COR-L47 (cell line): ENCODE data around the gene ABR.
"Not testable (repeated sequence)": the region's sequence is repeated elsewhere in the genome, so short reads cannot be mapped to it uniquely, and the experiment has no call there.

Source experiments
- DNase-seq: peaks from one replicate; lab custom pipeline; 2025; lab: John Stamatoyannopoulos, UW

The ABR gene

DNA sequence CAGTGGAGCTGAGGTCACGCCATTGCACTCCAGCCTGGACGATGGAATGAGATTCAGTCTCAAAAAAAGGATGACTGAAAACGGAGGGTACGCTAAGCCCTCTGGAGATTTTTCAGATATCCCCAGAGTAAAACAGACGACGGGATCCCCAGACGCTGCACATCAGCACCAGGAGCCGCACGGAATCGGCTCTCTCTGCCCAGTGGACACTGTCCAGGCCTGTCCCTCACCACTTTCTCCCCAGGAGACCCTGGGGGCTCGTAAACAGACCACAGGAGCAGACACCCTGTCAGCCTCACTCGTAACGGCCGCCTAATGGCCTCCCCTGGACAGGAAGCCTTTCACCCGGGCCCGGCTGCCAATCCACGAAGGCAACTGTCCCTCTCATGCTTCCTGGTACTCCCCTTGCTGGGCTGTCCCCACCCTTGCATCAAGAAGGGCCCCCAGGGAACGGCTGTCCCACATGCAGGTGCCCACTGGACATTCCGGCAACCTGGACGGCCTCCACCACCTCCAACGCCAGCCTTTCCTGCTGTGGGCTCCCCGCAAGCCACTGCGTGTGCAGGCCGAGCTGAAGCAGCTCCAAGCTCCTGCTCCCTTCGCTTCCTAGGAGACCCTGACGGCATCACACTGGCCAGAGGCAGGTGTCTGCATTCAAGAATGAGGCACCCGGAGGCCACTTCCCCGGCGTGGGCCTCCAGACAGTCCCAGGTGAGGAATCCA lies 108.5 kb downstream of the ABR start:
- no peak for DNase-seq

DNA sequence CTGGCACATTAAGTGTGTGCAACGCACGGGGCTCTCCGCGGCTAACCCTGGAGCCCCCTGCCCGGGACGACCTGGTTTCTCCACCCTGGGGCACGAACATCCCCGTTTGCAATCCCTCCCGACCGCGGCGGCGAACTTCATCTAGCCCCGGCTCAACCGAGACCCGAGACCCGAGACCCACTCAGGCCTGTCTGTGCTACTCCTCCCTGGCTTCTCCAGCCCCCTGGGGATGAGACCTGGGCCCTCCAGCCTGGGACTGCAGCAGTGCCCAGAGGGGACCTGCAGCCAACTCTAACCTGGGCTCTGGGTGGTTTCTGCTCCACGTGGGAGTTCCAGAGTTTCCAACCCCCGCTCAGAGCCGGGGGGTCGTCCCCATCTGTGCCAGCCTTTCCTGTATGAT lies 109.4 kb downstream of the ABR start:
- DNase-seq: no peak

DNA sequence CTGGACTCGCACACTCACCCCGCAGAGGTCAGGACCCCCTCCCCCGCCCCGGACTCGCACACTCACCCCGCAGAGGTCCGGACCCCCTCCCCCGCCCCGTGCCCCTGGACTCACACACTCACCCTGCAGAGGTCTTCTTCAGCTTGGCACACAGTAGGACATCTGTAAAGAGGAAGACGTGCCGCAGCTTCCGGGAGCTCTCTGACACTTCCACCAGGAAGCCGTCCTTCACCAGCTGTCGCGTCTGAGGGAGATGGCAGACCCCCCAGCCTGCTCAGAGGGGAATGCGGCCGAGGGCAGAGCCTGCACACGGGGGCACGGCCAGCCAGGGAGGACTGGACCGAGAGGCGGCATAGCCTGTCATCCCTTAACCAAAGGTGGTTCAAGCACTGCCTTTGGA lies 109.9 kb downstream of the ABR start:
- DNase-seq: no peak

DNA sequence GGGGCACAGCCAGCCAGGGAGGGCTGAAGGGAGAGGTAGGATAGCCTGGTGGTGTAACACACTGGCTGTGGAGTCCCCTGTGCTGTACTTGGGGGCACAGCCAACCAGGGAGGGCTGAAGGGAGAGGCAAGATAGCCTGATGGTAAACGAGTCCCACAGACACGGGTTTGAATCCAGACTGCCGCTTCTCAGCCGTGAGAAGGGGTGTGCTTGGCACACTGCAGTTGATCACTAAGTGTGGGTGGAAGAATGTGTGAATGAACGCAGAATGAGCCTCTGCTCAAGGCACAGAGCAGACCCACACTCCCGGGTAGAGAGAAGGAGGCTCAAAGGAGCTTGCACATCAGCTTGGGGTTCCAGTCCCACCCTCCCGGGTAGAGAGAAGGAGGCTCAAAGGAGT lies 111.4 kb downstream of the ABR start:
- DNase-seq: no peak

DNA sequence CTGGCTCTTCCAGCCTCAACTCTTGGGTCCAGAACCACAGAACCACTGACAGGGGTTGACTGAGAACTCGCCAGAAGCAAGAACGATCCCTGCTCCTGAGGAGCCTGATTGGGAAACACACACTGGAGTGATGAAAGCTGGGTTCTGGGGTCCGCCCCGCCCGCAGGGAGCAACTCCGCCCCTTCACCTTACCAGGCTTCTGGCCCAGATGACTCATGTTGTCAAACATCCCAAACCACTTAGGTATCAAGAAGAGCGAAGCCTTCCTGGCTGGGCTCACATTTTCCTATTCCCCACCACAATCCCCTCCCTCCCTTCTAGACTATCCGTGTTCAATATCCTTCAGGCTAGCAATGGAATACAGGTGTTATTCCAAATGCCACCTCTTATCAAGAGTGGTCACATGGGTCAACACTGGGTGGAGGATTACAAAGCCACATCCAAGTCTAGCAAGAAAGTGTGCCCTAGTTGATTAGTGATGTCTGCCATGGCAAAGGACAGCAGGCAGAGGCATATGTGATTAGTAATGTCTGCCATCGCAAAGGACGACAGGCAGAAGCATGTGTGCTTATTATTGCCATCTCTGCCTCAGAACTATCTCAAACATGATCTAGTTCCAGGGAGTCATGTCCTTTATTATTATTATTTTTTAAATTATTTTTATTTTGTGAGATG lies 112.4 kb downstream of the ABR start:
- no peak for DNase-seq

DNA sequence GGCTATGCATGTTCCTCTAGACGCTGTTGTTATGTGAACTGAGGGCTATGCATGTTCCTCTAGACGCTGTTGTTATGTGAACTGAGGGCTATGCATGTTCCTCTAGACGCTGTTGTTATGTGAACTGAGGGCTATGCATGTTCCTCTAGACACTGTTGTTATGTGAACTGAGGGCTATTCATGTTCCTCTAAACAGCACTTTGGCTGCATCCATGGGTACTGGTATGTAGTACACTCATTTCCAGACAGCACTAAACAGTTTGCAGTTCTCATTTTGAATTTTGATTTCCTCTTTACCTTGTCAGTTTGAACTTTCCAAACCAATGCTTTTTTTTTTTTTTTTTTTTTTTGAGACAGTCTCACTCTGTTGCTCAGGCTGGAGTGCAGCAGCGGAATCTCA lies 114.4 kb downstream of the ABR start:
- DNase-seq: not testable (repeated sequence)

DNA sequence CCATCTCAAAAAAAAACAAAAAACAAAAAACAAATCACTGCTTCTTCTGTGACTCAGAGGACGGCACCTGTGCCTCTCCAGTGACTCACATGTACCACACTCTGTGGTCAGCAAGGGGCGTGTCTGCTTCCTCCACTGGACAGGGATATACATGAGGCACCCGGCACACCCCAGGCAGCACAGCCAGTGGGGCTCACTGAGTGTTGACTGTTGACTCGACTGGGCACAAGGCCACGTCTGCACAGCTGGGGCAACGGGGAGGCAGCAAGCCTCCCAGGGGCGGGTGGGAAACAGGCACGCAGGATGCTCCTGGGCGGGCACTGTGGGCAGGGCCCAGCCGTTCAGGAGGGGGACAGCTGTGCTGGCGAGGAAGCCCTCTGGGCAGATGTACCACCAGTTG lies 118.8 kb downstream of the ABR start:
- no peak for DNase-seq

DNA sequence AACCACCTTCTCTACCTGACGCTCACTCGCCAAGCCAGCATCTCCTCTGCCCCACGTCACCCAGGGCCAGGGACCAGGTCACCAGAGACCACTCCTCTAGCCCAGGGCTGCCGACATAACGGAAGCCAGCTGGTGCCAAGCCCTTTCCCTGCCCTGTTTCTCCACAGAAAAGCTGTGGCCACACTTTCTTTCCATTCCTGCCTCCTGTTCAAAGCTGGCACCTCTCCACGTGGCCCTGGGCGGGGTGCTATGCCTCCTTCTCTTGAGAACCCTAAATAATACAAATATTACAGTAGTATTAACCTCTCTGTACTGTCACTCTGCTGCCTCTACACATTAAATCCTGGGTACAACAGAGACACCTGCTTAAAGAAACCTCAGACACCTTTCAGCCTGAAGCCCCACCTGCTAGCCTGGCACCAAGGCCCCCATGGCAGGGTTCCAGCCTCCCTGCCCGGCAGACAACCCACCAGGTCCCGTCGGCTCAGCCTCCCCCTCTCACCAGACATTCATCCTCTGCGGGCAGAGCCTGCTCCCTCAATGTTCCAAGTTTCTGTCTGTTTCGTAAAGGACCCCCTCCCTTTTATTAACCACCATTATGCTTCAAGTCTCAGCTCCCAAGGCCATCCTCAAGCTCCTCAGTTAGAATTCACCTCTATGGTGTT lies 120.5 kb downstream of the ABR start:
- DNase-seq: no peak

DNA sequence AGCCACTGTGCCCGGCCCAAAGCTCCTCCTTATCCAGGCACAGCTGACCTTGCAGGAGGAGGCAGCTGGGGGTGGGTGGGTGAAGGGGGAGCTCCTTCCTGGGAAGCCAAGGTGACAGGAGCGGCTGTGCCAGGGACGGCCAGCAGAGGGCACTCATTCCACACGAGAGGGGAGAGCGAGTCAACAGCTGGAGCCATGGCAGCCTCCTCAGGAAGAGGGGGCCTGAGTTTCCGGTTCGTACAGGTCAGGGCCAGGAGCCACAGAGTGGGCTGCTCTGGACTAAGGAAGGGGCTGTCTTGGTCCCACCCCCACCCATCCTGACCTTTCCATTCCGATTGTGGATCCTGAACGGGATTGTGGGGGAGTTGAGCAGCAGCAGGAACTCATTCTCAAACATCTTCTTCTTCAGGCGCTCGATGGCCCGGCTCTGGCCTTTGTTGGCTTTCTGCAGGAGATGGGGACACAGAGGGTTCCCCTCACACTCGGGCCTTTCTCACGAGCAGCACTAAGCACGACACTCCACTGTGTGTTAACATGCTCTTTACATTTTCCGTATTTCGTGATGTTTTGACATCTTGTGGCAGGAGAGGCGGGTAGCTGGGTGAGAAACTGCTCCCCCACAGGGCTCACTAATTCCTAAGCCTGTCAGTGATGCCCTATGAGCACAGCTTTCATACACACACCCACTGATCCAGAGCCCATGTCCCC lies 121.2 kb downstream of the ABR start:
- no peak for DNase-seq

DNA sequence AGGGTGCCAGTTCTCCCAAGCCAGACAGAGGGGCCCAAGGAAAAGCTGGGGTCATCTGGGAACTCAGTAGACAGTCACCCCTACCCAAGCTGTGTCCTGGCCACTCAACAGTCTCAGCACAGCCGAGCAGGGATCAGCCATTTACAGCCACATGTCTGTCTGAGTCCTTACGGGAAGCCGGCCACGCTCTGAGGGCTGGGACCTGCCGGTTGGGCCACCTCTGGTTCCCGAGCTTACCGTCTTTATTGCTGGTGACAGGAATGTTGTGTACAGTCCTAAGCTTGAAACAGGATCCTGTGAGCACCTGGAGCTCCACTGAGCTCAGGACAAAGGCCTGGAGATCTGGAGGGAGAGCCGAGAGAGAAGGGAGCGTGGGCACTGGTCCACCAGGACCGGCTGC lies 123.0 kb downstream of the ABR start:
- no peak for DNase-seq

DNA sequence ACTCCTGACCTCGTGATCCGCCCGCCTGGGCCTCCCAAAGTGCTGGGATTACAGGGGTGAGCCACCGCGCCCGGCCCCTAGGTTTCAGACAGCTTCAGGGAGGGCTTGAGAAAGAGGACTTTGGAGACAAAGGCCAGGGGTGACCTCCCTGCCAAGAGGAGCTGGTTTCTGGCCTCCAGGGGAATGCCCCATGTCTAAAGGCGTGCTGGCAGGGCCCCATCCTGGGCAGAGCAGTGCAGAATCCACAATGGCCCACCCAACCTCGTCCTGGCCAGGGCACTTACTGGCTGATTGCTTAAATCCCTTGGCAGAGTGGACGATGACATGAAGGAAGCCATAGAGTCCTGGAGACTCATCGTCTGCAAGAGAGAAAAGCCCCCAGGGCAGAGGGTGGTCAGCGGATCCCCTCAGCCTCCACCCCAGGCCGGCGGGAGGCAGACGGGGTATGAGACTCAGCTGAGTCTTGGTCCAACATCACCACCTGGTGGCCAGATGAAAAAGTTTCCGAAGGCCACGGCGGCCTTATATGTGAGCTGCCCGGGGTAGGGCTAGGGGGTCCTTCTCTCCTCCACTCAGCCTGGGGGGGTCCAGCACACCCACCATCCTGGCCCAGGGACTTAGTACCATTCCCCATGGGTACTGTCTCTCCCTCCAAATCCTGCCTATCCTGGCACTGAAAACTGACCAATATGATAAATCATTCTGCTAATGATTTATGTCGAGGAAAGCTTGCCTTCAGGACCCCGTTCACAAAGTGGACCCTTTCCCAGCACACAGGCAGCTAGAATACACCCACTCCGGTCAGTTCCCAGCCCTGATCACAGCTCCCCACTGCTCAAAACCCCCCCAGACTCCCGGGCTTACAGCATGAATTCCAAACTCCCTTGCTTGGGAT lies 123.8 kb downstream of the ABR start:
- DNase-seq: no peak

DNA sequence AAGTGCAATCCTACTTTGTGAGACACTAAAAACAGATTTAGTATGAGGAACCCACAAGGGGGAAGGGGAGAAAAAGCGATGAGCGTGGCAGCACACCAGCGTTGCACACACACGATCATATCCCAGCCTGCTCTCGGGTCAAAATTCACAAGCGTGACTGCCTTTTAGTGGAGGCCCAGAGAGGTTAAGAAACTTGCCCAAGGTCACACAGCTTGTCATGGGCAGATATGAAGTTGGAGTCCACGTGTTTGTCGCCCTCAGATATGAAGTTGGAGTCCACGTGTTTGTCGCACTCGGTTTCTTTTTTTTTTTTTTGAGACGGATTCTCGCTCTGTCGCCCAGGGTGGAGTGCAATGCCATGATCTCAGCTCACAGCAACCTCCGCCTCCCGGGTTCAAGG lies 124.5 kb downstream of the ABR start:
- DNase-seq: no peak

DNA sequence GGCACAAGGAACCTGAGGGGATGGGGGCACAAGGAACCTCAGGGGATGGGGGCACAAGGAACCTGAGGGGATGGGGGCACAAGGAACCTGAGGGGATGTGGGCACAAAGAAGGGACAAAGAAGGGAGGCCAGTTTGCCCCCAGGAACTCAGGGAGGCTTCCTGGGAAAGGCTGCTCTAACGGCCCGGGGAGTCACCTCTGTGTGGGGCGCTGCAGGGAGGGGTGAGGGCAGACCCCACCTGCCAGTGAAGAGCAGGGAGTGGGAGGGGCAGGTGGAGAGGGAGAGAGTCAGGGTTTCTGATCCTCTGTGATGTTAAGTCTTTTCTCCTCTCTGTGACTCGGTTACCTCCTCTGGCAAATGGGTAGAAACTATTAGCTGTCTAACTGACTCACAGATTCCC lies 125.1 kb downstream of the ABR start:
- no peak for DNase-seq

DNA sequence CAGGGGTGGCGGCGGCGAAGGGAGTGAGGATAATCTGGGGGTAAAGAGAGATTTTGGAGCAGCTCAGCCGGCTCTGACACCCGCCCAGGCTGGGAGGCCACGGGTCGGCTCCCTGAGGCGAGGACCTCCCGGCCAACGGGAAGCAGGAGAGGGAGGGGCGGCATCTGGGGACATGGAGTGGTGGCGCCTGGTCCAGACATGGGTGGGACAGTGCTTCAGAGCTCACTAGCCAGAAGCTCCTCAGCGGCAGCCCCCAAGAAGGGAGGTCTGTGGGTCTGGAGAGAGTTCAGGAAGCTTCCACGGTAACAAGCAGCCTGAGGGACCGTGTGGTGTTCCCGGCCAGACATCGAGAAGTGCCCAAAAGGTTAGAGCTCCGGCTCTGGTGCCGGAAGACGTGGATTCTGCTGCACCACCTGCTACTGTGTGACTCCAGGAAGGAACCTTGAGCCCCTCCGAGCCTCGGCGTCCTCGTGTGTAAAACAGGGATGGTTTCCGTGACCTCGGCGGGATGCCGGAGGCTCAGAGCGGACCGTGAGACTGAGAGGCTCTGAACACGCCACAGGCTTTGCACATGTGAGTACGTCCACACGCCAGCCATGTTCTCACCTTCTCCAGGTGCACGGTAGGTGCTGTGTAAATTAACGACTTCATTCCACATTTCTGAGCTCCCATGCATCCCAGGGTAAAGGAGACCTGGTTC lies 126.0 kb downstream of the ABR start:
- DNase-seq: no peak

DNA sequence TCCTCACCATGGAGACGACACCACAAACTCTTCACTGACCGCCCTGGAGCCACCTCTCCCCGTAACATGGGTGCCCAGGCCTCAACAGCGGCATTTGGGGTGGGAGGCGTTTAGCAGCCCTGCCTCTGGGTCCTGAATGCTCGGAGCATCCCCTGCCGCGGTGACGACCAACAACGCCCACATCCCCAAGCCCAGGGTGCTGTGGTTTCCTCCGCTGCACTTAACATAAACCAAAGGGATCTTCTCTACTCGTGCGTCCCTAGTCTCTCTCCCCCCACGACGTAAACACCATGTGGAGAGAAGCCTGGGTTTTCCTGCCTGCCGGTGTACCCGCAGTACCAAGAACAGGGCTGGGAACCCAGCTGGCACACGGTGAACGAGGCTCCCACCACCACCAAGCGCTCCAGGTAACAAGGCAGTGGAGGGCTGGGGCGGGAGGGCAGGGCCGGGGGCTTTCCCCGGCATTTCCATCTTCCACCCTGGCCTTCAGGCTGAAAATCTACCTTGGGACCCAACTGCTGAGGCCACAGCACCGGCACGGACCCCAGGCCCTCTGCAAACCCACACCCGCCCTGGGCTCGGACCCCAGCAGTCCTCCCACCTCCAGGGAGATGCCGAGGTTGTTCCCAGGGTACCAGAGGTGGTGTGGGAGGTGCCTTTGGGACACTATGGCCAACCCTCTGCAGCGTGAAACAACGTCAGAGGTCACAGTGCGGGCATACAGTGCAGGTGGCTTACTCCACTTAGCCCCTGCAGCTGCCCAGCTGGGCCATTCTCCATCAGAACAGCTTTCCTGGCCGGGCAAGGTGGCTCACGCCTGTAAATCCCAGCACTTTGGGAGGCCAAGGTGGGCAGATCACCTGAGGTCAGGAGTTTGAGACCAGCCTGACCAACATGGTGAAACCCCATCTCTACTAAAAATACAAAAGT lies 128.5 kb downstream of the ABR start:
- DNase-seq: no peak

DNA sequence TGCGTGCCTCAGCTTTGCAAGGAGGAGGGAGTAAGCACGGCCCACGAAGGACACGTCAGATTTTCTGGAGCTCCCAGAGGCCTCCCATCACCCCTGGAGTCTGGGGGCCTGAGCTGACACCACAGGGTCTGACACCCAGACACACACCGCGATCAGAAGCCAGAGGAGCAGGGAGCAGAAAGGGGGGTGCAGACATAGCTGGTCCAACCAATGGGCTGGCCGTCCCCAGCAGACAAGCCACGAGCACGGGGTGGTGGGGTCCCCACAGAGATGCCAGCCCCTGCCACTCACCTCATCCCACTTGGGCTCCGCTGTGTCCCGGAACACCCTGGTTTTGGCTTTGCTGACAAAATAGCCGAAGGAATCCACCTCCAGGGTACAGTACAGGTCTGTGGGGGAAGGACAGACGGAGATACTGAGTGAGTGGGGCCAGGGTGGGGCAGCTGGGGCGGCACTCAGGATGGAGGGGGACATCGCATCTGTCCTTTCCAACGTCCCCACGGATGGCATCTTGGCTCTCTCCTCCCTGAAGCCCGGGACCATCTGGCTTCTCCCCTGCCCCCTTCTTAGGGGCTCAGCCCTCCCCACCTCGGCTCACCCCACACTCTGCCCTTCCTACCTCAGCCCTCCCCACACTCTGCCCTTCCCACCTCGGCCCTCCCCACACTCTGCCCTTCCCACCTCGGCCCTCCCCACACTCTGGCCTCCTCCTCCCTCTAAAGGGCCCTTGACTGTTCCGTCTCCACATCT lies 129.4 kb downstream of the ABR start:
- no peak for DNase-seq

DNA sequence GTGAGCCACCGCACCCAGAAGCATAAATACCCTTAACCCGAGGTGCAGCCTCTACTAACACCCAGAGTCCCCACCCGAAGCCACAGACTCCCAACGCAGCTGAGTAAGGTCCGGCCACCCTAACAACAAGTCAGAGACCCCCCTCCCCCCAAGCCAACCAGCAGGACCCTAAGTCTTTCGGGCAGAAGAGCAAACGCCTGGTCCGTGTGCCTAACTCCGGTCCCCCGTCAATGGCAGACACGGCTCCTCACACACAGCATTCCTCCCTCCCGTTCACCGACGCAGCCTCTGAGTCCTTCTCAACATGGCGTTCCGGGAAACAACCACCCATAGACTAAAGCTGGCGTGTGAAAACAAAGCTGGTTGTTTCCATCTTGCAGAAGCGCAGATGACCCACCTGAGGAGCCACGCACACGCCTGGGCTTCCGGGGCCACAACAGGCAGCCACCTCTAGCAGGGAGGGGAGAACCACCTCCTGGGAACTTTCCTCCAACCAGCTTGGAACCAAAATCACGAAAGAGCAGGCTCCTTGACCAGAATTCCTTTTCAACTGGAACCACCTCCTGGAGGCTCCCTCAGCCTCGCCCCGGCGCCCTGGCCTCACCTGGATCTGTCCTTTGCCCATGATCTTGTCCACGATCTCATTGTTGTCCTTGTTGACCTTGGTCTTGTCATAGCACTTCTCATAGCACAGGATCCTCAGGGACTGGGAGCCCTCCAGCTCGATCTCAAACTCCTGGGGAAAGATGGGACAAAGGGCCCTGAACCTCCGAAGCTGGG lies 130.1 kb downstream of the ABR start:
- no peak for DNase-seq

DNA sequence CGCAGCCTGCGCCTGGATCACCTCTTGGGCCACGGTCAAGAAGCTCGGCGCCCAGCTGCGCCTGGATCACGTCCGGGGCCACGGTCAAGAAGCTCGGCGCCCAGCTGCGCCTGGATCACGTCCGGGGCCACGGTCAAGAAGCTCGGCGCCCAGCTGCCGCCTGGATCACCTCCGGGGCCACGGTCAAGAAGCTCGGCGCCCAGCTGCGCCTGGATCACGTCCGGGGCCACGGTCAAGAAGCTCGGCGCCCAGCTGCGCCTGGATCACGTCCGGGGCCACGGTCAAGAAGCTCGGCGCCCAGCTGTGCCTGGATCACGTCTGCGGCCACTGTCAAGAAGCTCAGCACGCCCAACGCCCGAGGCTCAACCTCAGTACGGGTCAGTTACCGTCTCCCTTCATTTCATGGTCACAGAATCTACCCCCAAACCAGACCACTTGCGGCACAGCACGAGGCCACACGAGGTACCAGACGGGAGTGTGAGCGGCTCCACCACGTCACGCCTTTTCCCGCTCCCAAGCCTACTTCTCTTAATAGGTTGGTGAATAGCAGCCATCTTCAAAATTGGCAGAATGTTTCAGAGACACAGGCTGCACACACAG lies 131.2 kb downstream of the ABR start:
- not testable (repeated sequence) for DNase-seq
